HEK293T (cell line): ENCODE measurements around the gene FBH1.
"Not testable (repeated sequence)": the region's sequence is repeated elsewhere in the genome, so short reads cannot be mapped to it uniquely, and the experiment has no call there.

ENCODE experiments used
- CTCF ChIA-PET: fragments of 350-600 bp; formaldehyde crosslinking; extraction: SDS; loops from one replicate; lab custom pipeline; 2021; ENCODE audit warnings: antibody characterized with exemption, inconsistent platforms; lab: Yijun Ruan, JAX
- POLR2A ChIA-PET: fragments of 350-600 bp; formaldehyde crosslinking; extraction: SDS; loops from one replicate; lab custom pipeline; 2020; ENCODE audit warnings: antibody characterized with exemption, inconsistent platforms; lab: Yijun Ruan, JAX
- DNase-seq: peaks from one replicate; pipeline ENCODE4 v3.0.0; 2012; ENCODE audit warnings: mixed read lengths; ENCODE audit errors: extremely low spot score
- ARNT ChIP-seq: fragments of 450-650 bp; IDR thresholded peaks from 2 replicates; pipeline ENCODE4 v1.6.1; 2017; ENCODE audit warnings: mild to moderate bottlenecking
- BHLHE40 ChIP-seq: fragments of 450-650 bp; IDR thresholded peaks from 2 replicates; pipeline ENCODE4 v1.6.1; 2016; ENCODE audit warnings: mild to moderate bottlenecking, moderate library complexity, borderline replicate concordance
- CTBP1 ChIP-seq: fragments of 450-650 bp; IDR thresholded peaks from 2 replicates; pipeline ENCODE4 v1.6.1; 2016; ENCODE audit warnings: borderline replicate concordance
- ELF4 ChIP-seq: fragments of 450-650 bp; IDR thresholded peaks from 2 replicates; pipeline ENCODE4 v1.6.1; 2017; ENCODE audit warnings: antibody characterized with exemption
- FOXA1 ChIP-seq: fragments of 450-650 bp; IDR thresholded peaks from 2 replicates; pipeline ENCODE4 v1.6.1; 2016; ENCODE audit warnings: mild to moderate bottlenecking
- FOXK2 ChIP-seq: fragments of 450-650 bp; IDR thresholded peaks from 2 replicates; pipeline ENCODE4 v1.6.1; 2016; ENCODE audit warnings: mild to moderate bottlenecking
- FOXM1 ChIP-seq: fragments of 450-650 bp; IDR thresholded peaks from 2 replicates; pipeline ENCODE4 v1.6.1; 2017; ENCODE audit warnings: mild to moderate bottlenecking, borderline replicate concordance
- HDGF ChIP-seq: fragments of 450-650 bp; IDR thresholded peaks from 2 replicates; pipeline ENCODE4 v1.6.1; 2017; ENCODE audit warnings: antibody characterized with exemption, borderline replicate concordance
- L3MBTL2 ChIP-seq: fragments of 450-650 bp; conservative IDR thresholded peaks from 2 replicates; pipeline ENCODE4 v1.6.1; 2016; ENCODE audit warnings: mild to moderate bottlenecking
- LEF1 ChIP-seq: fragments of 450-650 bp; IDR thresholded peaks from 2 replicates; pipeline ENCODE4 v1.6.1; 2017; ENCODE audit warnings: mild to moderate bottlenecking, borderline replicate concordance
- NFRKB ChIP-seq: fragments of 450-650 bp; IDR thresholded peaks from 2 replicates; pipeline ENCODE4 v1.6.1; 2016; ENCODE audit warnings: mild to moderate bottlenecking, moderate library complexity
- PKNOX1 ChIP-seq: fragments of 450-650 bp; IDR thresholded peaks from 2 replicates; pipeline ENCODE4 v1.6.1; 2016
- SP1 ChIP-seq: fragments of 450-650 bp; IDR thresholded peaks from 2 replicates; pipeline ENCODE4 v1.6.1; 2017
- SUZ12 ChIP-seq: fragments of 450-650 bp; IDR thresholded peaks from 2 replicates; pipeline ENCODE4 v1.6.1; 2016; ENCODE audit warnings: mild to moderate bottlenecking
- TARDBP ChIP-seq: fragments of 450-650 bp; IDR thresholded peaks from 2 replicates; pipeline ENCODE4 v1.6.1; 2016
- ZNF384 ChIP-seq: fragments of 450-650 bp; IDR thresholded peaks from 2 replicates; pipeline ENCODE4 v1.6.1; 2016

The FBH1 gene

GRCh38 chr10:5860066-5860465 lies 30.0 kb upstream of the FBH1 start:
- DNase-seq: no peak
- TF ChIP-seq FOXA1 (no peak), LEF1 (no peak), NFRKB (no peak), FOXK2 (no peak), SP1 (no peak), PKNOX1 (no peak), L3MBTL2 (no peak), CTBP1 (no peak), ZNF384 (no peak), TARDBP (no peak), BHLHE40 (no peak), SUZ12 (no peak), ARNT (no peak), ELF4 (no peak), HDGF (no peak), FOXM1 (no peak)
- ChIA-PET CTCF (interaction anchor here (0.5 kb wide), 1 partner anchor 34 kb away, joined by 3 read pairs; no protein-coding TSS in a partner anchor), POLR2A (interaction anchor here (1.5 kb wide), 2 partner anchors 11 to 30 kb away, joined by 3 to 5 read pairs; partner anchors contain the start of genes ANKRD16 and FBH1)

- no peak for TF ChIP-seq FOXM1
- TF ChIP-seq FOXK2: no peak
- no peak for TF ChIP-seq SUZ12
- no peak for TF ChIP-seq CTBP1
- no peak for TF ChIP-seq ELF4
- no peak for TF ChIP-seq TARDBP
- TF ChIP-seq NFRKB: no peak
- no peak for TF ChIP-seq ZNF384
- no peak for TF ChIP-seq BHLHE40
- no peak for TF ChIP-seq FOXA1
- no peak for TF ChIP-seq HDGF
- no peak for TF ChIP-seq SP1
- ChIA-PET CTCF (no interaction called here), POLR2A (interaction anchor here (1.0 kb wide), 1 partner anchor 14 kb away, joined by 3 read pairs; no protein-coding TSS in a partner anchor)
- DNase-seq: no peak
Observed at GRCh38 chr10:5862360-5862961, 27.6 kb upstream of the FBH1 start.

GRCh38 chr10:5862981-5863685 lies 26.9 kb upstream of the FBH1 start:
- POLR2A ChIA-PET: interaction anchor here (1.0 kb wide), 1 partner anchor 13 kb away, joined by 3 read pairs; no protein-coding TSS in a partner anchor
- CTCF ChIA-PET, DNase-seq: not testable (repeated sequence)

GRCh38 chr10:5866451-5867081 lies 23.5 kb upstream of the FBH1 start:
- POLR2A ChIA-PET, CTCF ChIA-PET, DNase-seq: not testable (repeated sequence)

- DNase-seq, CTCF ChIA-PET, POLR2A ChIA-PET: not testable (repeated sequence)
Observed at GRCh38 chr10:5867091-5867615, 22.9 kb upstream of the FBH1 start.

- CTCF ChIA-PET, DNase-seq, POLR2A ChIA-PET: not testable (repeated sequence)
Observed at GRCh38 chr10:5868383-5868782, 21.7 kb upstream of the FBH1 start.

GRCh38 chr10:5869156-5869555 lies 20.9 kb upstream of the FBH1 start:
- TF ChIP-seq ARNT: no peak
- no peak for TF ChIP-seq SUZ12
- no peak for TF ChIP-seq NFRKB
- no peak for TF ChIP-seq FOXM1
- POLR2A ChIA-PET: interaction anchor here (0.8 kb wide), 1 partner anchor 19 kb away, joined by 3 read pairs; no protein-coding TSS in a partner anchor
- CTCF ChIA-PET: no interaction called here
- DNase-seq: no peak

GRCh38 chr10:5871596-5871995 lies 18.4 kb upstream of the FBH1 start:
- TF ChIP-seq ZNF384: no peak
- TF ChIP-seq HDGF: no peak
- no peak for TF ChIP-seq ELF4
- no peak for TF ChIP-seq SUZ12
- ChIA-PET POLR2A (no interaction called here), CTCF (no interaction called here)
- DNase-seq: no peak
